ENCODE data around the gene IGF1. TPM values are rescaled to one million over a fixed set of nuclear protein-coding genes. Genes with fewer than 3 reads are reported as not detected.

IGF1 gene
- total RNA-seq, 1 experiment from 2014 or later, result not detected

- DNase-seq (ENCODE audit: low spot score), result no peak
Observed at GRCh38 chr12:102427543-102427941, 52.8 kb downstream of the IGF1 start.

- no peak for DNase-seq (ENCODE audit: low spot score)
Observed at GRCh38 chr12:102426599-102427542, 53.5 kb downstream of the IGF1 start.

GRCh38 chr12:102425109-102426039 is 55.0 kb downstream of the IGF1 start:
- DNase-seq (ENCODE audit: low spot score), result no peak

GRCh38 chr12:102423462-102423861 is 56.9 kb downstream of the IGF1 start:
- no peak for DNase-seq (ENCODE audit: low spot score)

- no peak for DNase-seq (ENCODE audit: low spot score)
Observed at GRCh38 chr12:102421802-102422583, 58.4 kb downstream of the IGF1 start.

- no peak for DNase-seq (ENCODE audit: low spot score)
Observed at GRCh38 chr12:102419094-102419764, 61.1 kb downstream of the IGF1 start.

- DNase-seq (ENCODE audit: low spot score), result no peak
Observed at GRCh38 chr12:102417055-102417454, 63.3 kb downstream of the IGF1 start.

GRCh38 chr12:102415515-102415914 is 64.8 kb downstream of the IGF1 start:
- DNase-seq (ENCODE audit: low spot score), result no peak

- no peak for DNase-seq (ENCODE audit: low spot score)
Observed at GRCh38 chr12:102413396-102413795, 67.0 kb downstream of the IGF1 start.

- DNase-seq (ENCODE audit: low spot score), result no peak
Observed at GRCh38 chr12:102410511-102410910, 69.9 kb downstream of the IGF1 start.

GRCh38 chr12:102408487-102409297 is 71.7 kb downstream of the IGF1 start:
- no peak for DNase-seq (ENCODE audit: low spot score)

GRCh38 chr12:102407776-102408486 is 72.4 kb downstream of the IGF1 start:
- DNase-seq (ENCODE audit: low spot score), result no peak

GRCh38 chr12:102406033-102406584 is 74.3 kb downstream of the IGF1 start:
- no peak for DNase-seq (ENCODE audit: low spot score)

GRCh38 chr12:102401087-102401486 is 79.3 kb downstream of the IGF1 start:
- no peak for DNase-seq (ENCODE audit: low spot score)

- no peak for DNase-seq (ENCODE audit: low spot score)
Observed at GRCh38 chr12:102399653-102400052, 80.7 kb downstream of the IGF1 start.

GRCh38 chr12:102396276-102396675 is 84.1 kb downstream of the IGF1 start:
- no peak for DNase-seq (ENCODE audit: low spot score)

- no peak for DNase-seq (ENCODE audit: low spot score)
Observed at GRCh38 chr12:102394200-102394599, 86.2 kb downstream of the IGF1 start.

- no peak for DNase-seq (ENCODE audit: low spot score)
Observed at GRCh38 chr12:102390068-102390467, 90.3 kb downstream of the IGF1 start.

- no peak for DNase-seq (ENCODE audit: low spot score)
Observed at GRCh38 chr12:102388469-102388868, 91.9 kb downstream of the IGF1 start.
